ENCODE results near the gene STK25. TPM values are rescaled to one million over a fixed set of nuclear protein-coding genes. Genes with fewer than 3 reads are reported as not detected.

The STK25 gene
- total RNA-seq, 1 donor from 2014 or later: 211 TPM

GRCh38 chr2:241514986-241515737 is 6.8 kb upstream of the STK25 start:
- Histone ChIP-seq H2AFZ (ENCODE audit: low read depth, low read length) (no peak overlapping the region), H4K20me1 (ENCODE audit: insufficient read depth, low read length) (no peaks in the 10 kb centered on the region), H3K27me3 (ENCODE audit: insufficient read depth, low read length) (no peaks in the 10 kb centered on the region), H3K4me2 (ENCODE audit: low read length) (no peak overlapping the region), H3K27ac (ENCODE audit: low read depth, low read length) (no peak overlapping the region), H3K9me3 (ENCODE audit: insufficient read depth, low read depth, low read length) (no peaks in the 10 kb centered on the region), H3K79me2 (ENCODE audit: insufficient read depth, low read length) (no peaks in the 10 kb centered on the region), H3K4me1 (ENCODE audit: insufficient read depth, low read length) (no peaks in the 10 kb centered on the region), H3K4me3 (ENCODE audit: insufficient read depth, low read depth, low read length) (no peak overlapping the region), H3K36me3 (ENCODE audit: insufficient read depth, low read length) (no peaks in the 10 kb centered on the region), H3K9ac (ENCODE audit: low read length) (no peak overlapping the region)
- Mint-ChIP-seq H3K27me3 (ENCODE audit: low read depth, unreplicated experiment) (no peaks in the 10 kb centered on the region), H3K9me3 (ENCODE audit: unreplicated experiment) (no peaks in the 10 kb centered on the region), H3K36me3 (ENCODE audit: low read depth, unreplicated experiment) (peaks cover 4% of the 10 kb centered on the region), H3K4me3 (ENCODE audit: unreplicated experiment) (no peak overlapping the region), H3K4me1 (ENCODE audit: low read depth, unreplicated experiment) (no peaks in the 10 kb centered on the region), H3K27ac (ENCODE audit: unreplicated experiment) (no peak overlapping the region)
- TF ChIP-seq, protein P1, sequence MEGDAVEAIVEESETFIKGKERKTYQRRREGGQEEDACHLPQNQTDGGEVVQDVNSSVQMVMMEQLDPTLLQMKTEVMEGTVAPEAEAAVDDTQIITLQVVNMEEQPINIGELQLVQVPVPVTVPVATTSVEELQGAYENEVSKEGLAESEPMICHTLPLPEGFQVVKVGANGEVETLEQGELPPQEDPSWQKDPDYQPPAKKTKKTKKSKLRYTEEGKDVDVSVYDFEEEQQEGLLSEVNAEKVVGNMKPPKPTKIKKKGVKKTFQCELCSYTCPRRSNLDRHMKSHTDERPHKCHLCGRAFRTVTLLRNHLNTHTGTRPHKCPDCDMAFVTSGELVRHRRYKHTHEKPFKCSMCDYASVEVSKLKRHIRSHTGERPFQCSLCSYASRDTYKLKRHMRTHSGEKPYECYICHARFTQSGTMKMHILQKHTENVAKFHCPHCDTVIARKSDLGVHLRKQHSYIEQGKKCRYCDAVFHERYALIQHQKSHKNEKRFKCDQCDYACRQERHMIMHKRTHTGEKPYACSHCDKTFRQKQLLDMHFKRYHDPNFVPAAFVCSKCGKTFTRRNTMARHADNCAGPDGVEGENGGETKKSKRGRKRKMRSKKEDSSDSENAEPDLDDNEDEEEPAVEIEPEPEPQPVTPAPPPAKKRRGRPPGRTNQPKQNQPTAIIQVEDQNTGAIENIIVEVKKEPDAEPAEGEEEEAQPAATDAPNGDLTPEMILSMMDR (IDR thresholded peaks at IDR 0.05; ENCODE audit: insufficient read depth, low read depth, low read length): no peak
- TF ChIP-seq EZH2 (IDR thresholded peaks at IDR 0.05; ENCODE audit: insufficient read depth, low read length): no peak
- DNase-seq (ENCODE audit: low read depth) (no peak), FAIRE-seq (no peak)

- Mint-ChIP-seq H3K27ac (ENCODE audit: unreplicated experiment) (no peak overlapping the region), H3K27me3 (ENCODE audit: low read depth, unreplicated experiment) (no peaks in the 10 kb centered on the region), H3K9me3 (ENCODE audit: unreplicated experiment) (peaks cover 1% of the 10 kb centered on the region), H3K4me3 (ENCODE audit: unreplicated experiment) (no peak overlapping the region), H3K36me3 (ENCODE audit: low read depth, unreplicated experiment) (peaks cover 4% of the 10 kb centered on the region), H3K4me1 (ENCODE audit: low read depth, unreplicated experiment) (no peaks in the 10 kb centered on the region)
- Histone ChIP-seq H4K20me1 (ENCODE audit: insufficient read depth, low read length) (no peaks in the 10 kb centered on the region), H3K79me2 (ENCODE audit: insufficient read depth, low read length) (no peaks in the 10 kb centered on the region), H3K27ac (ENCODE audit: low read depth, low read length) (no peak overlapping the region), H3K4me1 (ENCODE audit: insufficient read depth, low read length) (no peaks in the 10 kb centered on the region), H3K9me3 (ENCODE audit: insufficient read depth, low read depth, low read length) (no peaks in the 10 kb centered on the region), H2AFZ (ENCODE audit: low read depth, low read length) (no peak overlapping the region), H3K9ac (ENCODE audit: low read length) (no peak overlapping the region), H3K36me3 (ENCODE audit: insufficient read depth, low read length) (no peaks in the 10 kb centered on the region), H3K27me3 (ENCODE audit: insufficient read depth, low read length) (no peaks in the 10 kb centered on the region), H3K4me3 (ENCODE audit: insufficient read depth, low read depth, low read length) (no peak overlapping the region), H3K4me2 (ENCODE audit: low read length) (no peak overlapping the region)
- FAIRE-seq: no peak
- TF ChIP-seq, protein P1 (IDR thresholded peaks at IDR 0.05; ENCODE audit: insufficient read depth, low read depth, low read length): no peak
- no peak for TF ChIP-seq EZH2 (IDR thresholded peaks at IDR 0.05; ENCODE audit: insufficient read depth, low read length)
- no peak for DNase-seq (ENCODE audit: low read depth)
Measured at GRCh38 chr2:241514553-241514952, 6.2 kb upstream of the STK25 start.

DNA sequence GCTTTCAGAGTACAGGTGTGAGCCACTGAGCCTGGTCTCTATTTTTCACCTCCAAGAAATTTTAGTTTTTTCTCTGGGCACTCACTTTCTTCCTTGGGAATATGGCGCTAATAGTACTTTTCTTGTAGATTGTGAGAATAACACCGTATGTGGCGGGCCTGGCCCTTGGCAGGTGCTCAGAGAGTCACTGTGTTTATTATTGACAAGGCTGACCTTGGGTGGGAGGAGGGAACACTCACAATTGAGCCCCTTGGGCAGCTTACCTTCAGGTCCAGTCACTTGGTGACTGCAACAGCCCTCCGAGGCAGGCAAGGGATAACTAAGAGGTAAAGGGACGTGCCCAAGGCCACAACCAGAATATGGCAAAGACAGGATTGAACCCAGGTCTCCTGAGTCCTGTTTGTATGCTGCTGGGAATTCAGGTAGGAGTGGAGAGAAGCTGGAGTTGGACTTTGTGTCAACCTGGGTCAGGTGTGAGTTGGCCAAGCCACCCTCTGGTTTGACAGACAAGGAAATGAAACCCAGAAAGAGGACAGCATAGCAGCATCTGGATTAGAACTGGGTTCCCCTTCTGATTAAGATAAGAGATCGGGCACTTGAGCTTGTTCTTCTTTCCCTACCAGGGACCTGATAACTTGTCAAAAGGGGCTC is 2.8 kb upstream of the STK25 start:
- H3K27me3 ChIP-seq (ENCODE audit: insufficient read depth, low read length): no peaks in the 10 kb centered on the region
- Mint-ChIP-seq H3K27me3 (ENCODE audit: low read depth, unreplicated experiment) (no peaks in the 10 kb centered on the region), H3K36me3 (ENCODE audit: low read depth, unreplicated experiment) (peaks cover 4% of the 10 kb centered on the region), H3K4me1 (ENCODE audit: low read depth, unreplicated experiment) (peaks cover 7% of the 10 kb centered on the region), H3K4me3 (ENCODE audit: unreplicated experiment) (no peak overlapping the region), H3K27ac (ENCODE audit: unreplicated experiment) (no peak overlapping the region), H3K9me3 (ENCODE audit: unreplicated experiment) (peaks cover 4% of the 10 kb centered on the region)
- DNase-seq (ENCODE audit: low read depth): no peak
- peaks cover 15% of the 10 kb centered on the region for H3K4me1 ChIP-seq (ENCODE audit: insufficient read depth, low read length)
- H2AFZ ChIP-seq (ENCODE audit: low read depth, low read length): no peak overlapping the region
- TF ChIP-seq, protein P1 (IDR thresholded peaks at IDR 0.05; ENCODE audit: insufficient read depth, low read depth, low read length): no peak
- no peak for TF ChIP-seq EZH2 (IDR thresholded peaks at IDR 0.05; ENCODE audit: insufficient read depth, low read length)
- no peak for FAIRE-seq
- peaks cover 19% of the 10 kb centered on the region for H3K79me2 ChIP-seq (ENCODE audit: insufficient read depth, low read length)
- H3K9me3 ChIP-seq (ENCODE audit: insufficient read depth, low read depth, low read length): no peaks in the 10 kb centered on the region
- H3K4me2 ChIP-seq (ENCODE audit: low read length): no peak overlapping the region
- no peak overlapping the region for H3K4me3 ChIP-seq (ENCODE audit: insufficient read depth, low read depth, low read length)
- H3K36me3 ChIP-seq (ENCODE audit: insufficient read depth, low read length): no peaks in the 10 kb centered on the region
- peaks cover 17% of the 10 kb centered on the region for H4K20me1 ChIP-seq (ENCODE audit: insufficient read depth, low read length)
- no peak overlapping the region for H3K27ac ChIP-seq (ENCODE audit: low read depth, low read length)
- no peak overlapping the region for H3K9ac ChIP-seq (ENCODE audit: low read length)
